ENCODE results near the gene TIMM44. TPM values are rescaled to one million over a fixed set of nuclear protein-coding genes. Genes with fewer than 3 reads are reported as not detected.
A peak's percentile ranks its signal among the peaks of the same experiment; 100 is the strongest.

The TIMM44 gene
- total and polyA plus RNA-seq, 10 of the 15 experiments (the other 5 are each of a cell fraction or from before 2014, with no cell fraction given) = 6.6 to 90.7 (median 57.6) TPM

DNA sequence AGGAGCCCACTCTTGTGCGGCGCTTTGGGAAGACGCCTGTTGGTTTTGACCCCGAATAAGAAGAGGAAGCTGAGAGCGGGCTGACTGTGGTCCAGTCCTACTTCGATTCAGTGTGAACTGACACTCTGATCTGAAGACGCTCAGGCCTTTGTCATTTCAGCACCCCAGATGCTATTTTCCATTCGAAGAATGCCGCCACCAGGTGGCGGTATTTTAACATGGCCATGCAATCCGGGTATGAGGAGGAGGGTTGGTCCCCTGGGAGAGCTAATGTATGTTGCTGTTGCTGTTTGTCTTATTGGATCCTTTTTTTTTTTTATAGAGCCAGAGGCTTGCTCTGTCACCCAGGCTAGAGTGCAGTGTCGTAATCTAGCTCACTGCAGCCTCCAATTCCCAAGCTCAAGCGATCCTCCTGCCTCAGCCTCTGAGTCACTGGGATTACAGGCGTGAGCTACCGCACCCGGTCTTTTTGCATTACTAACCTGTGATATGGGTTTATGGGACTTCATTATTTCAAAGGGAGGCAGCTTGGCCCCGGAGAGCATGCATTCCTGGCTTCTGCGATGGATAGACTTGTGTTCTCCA is 803 bp upstream of the TIMM44 start (continued):
- TF ChIP-seq, protein P1, sequence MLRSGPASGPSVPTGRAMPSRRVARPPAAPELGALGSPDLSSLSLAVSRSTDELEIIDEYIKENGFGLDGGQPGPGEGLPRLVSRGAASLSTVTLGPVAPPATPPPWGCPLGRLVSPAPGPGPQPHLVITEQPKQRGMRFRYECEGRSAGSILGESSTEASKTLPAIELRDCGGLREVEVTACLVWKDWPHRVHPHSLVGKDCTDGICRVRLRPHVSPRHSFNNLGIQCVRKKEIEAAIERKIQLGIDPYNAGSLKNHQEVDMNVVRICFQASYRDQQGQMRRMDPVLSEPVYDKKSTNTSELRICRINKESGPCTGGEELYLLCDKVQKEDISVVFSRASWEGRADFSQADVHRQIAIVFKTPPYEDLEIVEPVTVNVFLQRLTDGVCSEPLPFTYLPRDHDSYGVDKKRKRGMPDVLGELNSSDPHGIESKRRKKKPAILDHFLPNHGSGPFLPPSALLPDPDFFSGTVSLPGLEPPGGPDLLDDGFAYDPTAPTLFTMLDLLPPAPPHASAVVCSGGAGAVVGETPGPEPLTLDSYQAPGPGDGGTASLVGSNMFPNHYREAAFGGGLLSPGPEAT (IDR thresholded peaks at IDR 0.05; ENCODE audit: low read depth) = no peak; the same call in 1 of the 2 replicates
- TF ChIP-seq NFXL1 (IDR thresholded peaks at IDR 0.05; ENCODE audit: borderline replicate concordance) (no peak), ZNF207 (IDR thresholded peaks at IDR 0.05; ENCODE audit: borderline replicate concordance) (peak; percentile 58; the same call in 1 of the 2 replicates), SMC3 (IDR thresholded peaks at IDR 0.05; ENCODE audit: borderline replicate concordance, low read length) (peak; percentile 76; the same call in 1 of the 2 replicates), KDM1A (IDR thresholded peaks at IDR 0.05; ENCODE audit: borderline replicate concordance) (no peak), SIN3A (IDR thresholded peaks at IDR 0.05; ENCODE audit: low read depth, low read length) (0 out of 2 replicates have a peak, but pooled peaks have one; percentile 7), ZNF384 (IDR thresholded peaks at IDR 0.05; ENCODE audit: borderline replicate concordance, low read depth, low read length) (peak; percentile 51; the same call in 1 of the 2 replicates), CREM (IDR thresholded peaks at IDR 0.05; ENCODE audit: low read depth) (no peak), ZZZ3 (IDR thresholded peaks at IDR 0.05; ENCODE audit: control insufficient read depth, insufficient read length, low read depth) (no peak), MEF2B (IDR thresholded peaks at IDR 0.05; ENCODE audit: partially characterized antibody, poor library complexity, severe bottlenecking) (peak; percentile 96), SMARCA5 (IDR thresholded peaks at IDR 0.05) (peak; percentile 91), YY1 (IDR thresholded peaks at IDR 0.05; ENCODE audit: low read depth, low read length) (peak; percentile 86)
- TF ChIP-seq, protein P2, sequence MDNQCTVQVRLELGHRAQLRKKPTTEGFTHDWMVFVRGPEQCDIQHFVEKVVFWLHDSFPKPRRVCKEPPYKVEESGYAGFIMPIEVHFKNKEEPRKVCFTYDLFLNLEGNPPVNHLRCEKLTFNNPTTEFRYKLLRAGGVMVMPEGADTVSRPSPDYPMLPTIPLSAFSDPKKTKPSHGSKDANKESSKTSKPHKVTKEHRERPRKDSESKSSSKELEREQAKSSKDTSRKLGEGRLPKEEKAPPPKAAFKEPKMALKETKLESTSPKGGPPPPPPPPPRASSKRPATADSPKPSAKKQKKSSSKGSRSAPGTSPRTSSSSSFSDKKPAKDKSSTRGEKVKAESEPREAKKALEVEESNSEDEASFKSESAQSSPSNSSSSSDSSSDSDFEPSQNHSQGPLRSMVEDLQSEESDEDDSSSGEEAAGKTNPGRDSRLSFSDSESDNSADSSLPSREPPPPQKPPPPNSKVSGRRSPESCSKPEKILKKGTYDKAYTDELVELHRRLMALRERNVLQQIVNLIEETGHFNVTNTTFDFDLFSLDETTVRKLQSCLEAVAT (IDR thresholded peaks at IDR 0.05) = peak; percentile 42; the same call in 1 of the 2 replicates
- TF ChIP-seq, protein P3, sequence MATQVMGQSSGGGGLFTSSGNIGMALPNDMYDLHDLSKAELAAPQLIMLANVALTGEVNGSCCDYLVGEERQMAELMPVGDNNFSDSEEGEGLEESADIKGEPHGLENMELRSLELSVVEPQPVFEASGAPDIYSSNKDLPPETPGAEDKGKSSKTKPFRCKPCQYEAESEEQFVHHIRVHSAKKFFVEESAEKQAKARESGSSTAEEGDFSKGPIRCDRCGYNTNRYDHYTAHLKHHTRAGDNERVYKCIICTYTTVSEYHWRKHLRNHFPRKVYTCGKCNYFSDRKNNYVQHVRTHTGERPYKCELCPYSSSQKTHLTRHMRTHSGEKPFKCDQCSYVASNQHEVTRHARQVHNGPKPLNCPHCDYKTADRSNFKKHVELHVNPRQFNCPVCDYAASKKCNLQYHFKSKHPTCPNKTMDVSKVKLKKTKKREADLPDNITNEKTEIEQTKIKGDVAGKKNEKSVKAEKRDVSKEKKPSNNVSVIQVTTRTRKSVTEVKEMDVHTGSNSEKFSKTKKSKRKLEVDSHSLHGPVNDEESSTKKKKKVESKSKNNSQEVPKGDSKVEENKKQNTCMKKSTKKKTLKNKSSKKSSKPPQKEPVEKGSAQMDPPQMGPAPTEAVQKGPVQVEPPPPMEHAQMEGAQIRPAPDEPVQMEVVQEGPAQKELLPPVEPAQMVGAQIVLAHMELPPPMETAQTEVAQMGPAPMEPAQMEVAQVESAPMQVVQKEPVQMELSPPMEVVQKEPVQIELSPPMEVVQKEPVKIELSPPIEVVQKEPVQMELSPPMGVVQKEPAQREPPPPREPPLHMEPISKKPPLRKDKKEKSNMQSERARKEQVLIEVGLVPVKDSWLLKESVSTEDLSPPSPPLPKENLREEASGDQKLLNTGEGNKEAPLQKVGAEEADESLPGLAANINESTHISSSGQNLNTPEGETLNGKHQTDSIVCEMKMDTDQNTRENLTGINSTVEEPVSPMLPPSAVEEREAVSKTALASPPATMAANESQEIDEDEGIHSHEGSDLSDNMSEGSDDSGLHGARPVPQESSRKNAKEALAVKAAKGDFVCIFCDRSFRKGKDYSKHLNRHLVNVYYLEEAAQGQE (IDR thresholded peaks at IDR 0.05; ENCODE audit: low read depth, low read length) = peak; percentile 57; the same call in 1 of the 2 replicates
- TF ChIP-seq, protein P4, sequence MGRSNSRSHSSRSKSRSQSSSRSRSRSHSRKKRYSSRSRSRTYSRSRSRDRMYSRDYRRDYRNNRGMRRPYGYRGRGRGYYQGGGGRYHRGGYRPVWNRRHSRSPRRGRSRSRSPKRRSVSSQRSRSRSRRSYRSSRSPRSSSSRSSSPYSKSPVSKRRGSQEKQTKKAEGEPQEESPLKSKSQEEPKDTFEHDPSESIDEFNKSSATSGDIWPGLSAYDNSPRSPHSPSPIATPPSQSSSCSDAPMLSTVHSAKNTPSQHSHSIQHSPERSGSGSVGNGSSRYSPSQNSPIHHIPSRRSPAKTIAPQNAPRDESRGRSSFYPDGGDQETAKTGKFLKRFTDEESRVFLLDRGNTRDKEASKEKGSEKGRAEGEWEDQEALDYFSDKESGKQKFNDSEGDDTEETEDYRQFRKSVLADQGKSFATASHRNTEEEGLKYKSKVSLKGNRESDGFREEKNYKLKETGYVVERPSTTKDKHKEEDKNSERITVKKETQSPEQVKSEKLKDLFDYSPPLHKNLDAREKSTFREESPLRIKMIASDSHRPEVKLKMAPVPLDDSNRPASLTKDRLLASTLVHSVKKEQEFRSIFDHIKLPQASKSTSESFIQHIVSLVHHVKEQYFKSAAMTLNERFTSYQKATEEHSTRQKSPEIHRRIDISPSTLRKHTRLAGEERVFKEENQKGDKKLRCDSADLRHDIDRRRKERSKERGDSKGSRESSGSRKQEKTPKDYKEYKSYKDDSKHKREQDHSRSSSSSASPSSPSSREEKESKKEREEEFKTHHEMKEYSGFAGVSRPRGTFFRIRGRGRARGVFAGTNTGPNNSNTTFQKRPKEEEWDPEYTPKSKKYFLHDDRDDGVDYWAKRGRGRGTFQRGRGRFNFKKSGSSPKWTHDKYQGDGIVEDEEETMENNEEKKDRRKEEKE (IDR thresholded peaks at IDR 0.05) = no peak

Data from GM12878 (cell line).